Rectal smooth muscle tissue (tissue), 1 donor: ENCODE data around the gene SPIRE1.

Experiments
- H3K27ac ChIP-seq: one replicate; pipeline ENCODE4 v1.7.0; 2013; ENCODE audit warnings: low read depth, low read length, inconsistent platforms
- H3K27me3 ChIP-seq: one replicate; pipeline ENCODE4 v1.7.0; 2013; ENCODE audit warnings: low read length; ENCODE audit not compliant: control insufficient read depth, insufficient read depth
- H3K36me3 ChIP-seq: one replicate; pipeline ENCODE4 v1.7.0; 2013; ENCODE audit warnings: low read length; ENCODE audit not compliant: control insufficient read depth, insufficient read depth
- H3K4me1 ChIP-seq: one replicate; pipeline ENCODE4 v1.7.0; 2013; ENCODE audit warnings: low read length; ENCODE audit not compliant: control insufficient read depth, insufficient read depth
- H3K4me3 ChIP-seq: one replicate; pipeline ENCODE4 v1.7.0; 2013; ENCODE audit warnings: low read length
- H3K9ac ChIP-seq: one replicate; pipeline ENCODE4 v1.7.0; 2013; ENCODE audit warnings: low read length

Gene SPIRE1

DNA sequence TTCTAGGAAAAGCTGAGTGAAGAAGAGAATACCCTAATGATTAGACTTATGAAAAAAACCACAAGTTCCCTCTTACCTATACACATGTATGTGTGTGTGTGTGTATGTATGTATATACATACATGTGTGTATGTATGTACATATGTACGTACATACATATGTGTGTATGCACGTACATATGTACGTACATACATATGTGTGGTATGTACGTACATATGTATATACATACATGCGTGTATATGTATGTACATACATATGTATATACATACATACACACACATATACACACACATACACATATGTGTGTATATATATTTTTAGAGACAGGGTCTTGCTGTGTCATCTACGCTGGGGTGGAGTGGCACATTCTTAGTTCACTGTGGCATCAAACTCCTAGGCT lies 196.6 kb downstream of the SPIRE1 start:
- no peaks in the 10 kb centered on the region for H3K4me1 ChIP-seq
- no peaks in the 10 kb centered on the region for H3K36me3 ChIP-seq
- no peaks in the 10 kb centered on the region for H3K27me3 ChIP-seq
- H3K4me3 ChIP-seq: no peak overlapping the region
- H3K9ac ChIP-seq: no peak overlapping the region
- H3K27ac ChIP-seq: no peak overlapping the region

DNA sequence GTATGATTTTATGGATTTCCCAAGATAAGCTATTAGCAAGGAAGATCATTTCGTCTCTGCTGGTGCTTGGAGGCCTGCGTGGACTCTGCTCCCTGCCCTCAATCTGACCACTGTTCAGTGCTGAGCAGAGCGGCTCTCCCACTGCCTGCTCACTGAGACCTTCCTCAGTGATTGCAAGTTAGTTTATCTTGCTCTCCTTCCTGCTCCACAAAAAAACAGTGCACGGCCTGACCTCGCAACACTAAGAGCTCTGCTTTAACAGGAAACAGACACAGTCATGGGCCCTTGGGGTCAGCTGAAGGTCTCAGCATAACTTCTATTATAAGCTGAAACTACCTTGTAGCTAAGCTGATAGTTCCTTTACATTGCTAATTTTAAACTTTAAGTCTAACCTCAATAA lies 197.0 kb downstream of the SPIRE1 start:
- Histone ChIP-seq H3K9ac (no peak overlapping the region), H3K27me3 (no peaks in the 10 kb centered on the region), H3K4me1 (no peaks in the 10 kb centered on the region), H3K27ac (no peak overlapping the region), H3K36me3 (no peaks in the 10 kb centered on the region), H3K4me3 (no peak overlapping the region)

DNA sequence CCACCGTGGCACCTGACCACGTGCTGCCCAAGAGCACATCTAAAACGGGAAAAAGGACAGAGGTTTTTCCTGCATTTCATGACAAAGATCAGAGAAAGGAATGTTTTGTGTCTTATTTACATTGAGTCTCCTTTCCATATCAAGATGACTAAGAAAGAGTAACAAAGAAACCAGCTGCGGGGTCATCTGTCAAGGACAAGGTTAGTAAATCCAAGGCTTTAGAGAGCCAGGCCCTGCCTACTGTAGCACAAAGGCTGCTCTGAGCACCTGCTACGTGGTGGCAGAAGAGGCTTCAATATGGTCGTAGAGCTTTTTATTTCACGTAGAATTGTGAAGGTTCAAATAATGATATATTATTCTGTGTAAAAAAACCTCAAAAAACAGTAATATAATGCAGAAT lies 199.1 kb downstream of the SPIRE1 start:
- no peaks in the 10 kb centered on the region for H3K36me3 ChIP-seq
- no peak overlapping the region for H3K27ac ChIP-seq
- no peaks in the 10 kb centered on the region for H3K4me1 ChIP-seq
- no peaks in the 10 kb centered on the region for H3K27me3 ChIP-seq
- no peak overlapping the region for H3K9ac ChIP-seq
- no peak overlapping the region for H3K4me3 ChIP-seq

DNA sequence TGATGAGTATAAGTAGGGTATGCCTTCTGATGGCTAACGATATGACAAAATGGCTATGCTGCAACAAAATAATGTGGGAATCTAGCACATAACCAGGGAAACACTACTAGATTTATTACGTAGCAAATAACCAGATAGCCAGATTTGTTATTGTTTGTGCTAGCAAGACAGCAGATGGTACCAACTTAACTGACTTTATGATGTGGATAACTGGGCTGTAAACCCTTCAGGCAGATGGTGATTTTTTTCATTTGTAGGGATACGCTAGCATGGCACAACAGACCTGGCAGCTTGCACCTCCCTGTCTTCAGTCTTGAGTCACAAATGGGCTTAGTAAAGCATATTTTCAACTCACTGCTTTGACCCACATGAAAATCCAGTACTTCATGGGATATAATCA lies 201.5 kb downstream of the SPIRE1 start:
- no peaks in the 10 kb centered on the region for H3K4me1 ChIP-seq
- H3K36me3 ChIP-seq: no peaks in the 10 kb centered on the region
- no peak overlapping the region for H3K27ac ChIP-seq
- H3K9ac ChIP-seq: no peak overlapping the region
- H3K4me3 ChIP-seq: no peak overlapping the region
- no peaks in the 10 kb centered on the region for H3K27me3 ChIP-seq

DNA sequence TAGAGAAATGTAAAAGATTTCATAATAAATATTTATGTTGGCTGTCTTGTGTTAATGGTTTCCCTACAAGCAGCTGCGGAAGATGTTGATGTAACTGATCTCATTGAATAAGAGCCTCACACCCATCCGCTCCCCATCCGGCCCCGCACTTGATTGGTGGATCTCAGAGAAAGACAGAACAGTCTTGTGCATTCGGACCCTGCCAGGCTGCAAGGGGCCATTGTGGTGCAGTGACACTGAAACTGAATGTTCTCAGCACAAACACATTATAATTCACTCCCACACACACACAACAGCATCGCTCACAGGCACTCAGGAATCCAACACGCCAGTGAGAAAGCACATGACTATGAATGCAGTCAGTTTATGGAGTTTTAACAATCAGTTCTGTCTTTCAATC lies 202.4 kb downstream of the SPIRE1 start:
- Histone ChIP-seq H3K27ac (no peak overlapping the region), H3K27me3 (no peaks in the 10 kb centered on the region), H3K36me3 (no peaks in the 10 kb centered on the region), H3K4me1 (no peaks in the 10 kb centered on the region), H3K4me3 (no peak overlapping the region), H3K9ac (no peak overlapping the region)

DNA sequence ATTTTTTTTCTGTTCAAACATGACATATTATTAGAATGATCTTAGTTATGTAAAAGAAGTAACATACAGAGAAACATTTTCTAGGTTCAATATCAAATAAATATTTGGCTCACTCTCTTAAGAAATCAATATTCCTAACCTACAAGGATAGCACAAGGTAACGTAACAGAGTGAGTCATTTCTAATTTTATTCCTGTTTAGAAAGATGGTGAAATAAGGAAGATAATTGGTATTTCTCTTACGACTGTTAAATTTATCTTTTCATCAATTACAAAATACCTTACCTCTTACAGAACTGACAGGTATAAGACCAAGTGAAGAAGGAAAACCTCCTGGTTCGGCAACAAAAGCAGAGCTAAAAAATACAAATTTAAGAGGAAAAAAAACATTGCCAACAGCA lies 205.1 kb downstream of the SPIRE1 start:
- H3K36me3 ChIP-seq: peaks cover 5% of the 10 kb centered on the region
- no peaks in the 10 kb centered on the region for H3K4me1 ChIP-seq

DNA sequence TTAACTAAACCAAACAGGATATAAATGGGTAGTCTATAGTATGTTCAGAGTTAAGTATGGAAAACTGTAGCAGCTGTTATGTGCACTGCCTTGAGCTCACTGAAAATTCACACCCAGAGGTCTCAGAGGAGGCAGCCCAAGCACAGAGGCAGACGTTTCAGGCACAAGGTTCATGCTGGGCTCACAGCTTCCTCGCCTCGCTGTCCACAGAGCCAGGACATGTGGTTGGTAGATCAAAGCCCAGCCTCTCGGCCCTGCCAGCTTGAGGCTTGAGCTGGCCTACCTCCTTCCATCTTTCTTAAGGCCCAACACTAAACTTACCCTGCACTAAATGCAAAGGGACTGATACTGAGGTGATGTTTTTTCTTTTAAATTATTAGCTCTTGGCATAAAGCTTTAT lies 206.5 kb downstream of the SPIRE1 start:
- H3K9ac ChIP-seq: no peak overlapping the region
- no peak overlapping the region for H3K27ac ChIP-seq
- H3K4me1 ChIP-seq: no peaks in the 10 kb centered on the region
- peaks cover 5% of the 10 kb centered on the region for H3K36me3 ChIP-seq
- no peak overlapping the region for H3K4me3 ChIP-seq
- H3K27me3 ChIP-seq: no peaks in the 10 kb centered on the region

More for the DNA sequence above, 205.1 kb downstream of the SPIRE1 start:
- H3K9ac ChIP-seq: no peak overlapping the region
- no peaks in the 10 kb centered on the region for H3K27me3 ChIP-seq
- no peak overlapping the region for H3K27ac ChIP-seq
- H3K4me3 ChIP-seq: no peak overlapping the region

DNA sequence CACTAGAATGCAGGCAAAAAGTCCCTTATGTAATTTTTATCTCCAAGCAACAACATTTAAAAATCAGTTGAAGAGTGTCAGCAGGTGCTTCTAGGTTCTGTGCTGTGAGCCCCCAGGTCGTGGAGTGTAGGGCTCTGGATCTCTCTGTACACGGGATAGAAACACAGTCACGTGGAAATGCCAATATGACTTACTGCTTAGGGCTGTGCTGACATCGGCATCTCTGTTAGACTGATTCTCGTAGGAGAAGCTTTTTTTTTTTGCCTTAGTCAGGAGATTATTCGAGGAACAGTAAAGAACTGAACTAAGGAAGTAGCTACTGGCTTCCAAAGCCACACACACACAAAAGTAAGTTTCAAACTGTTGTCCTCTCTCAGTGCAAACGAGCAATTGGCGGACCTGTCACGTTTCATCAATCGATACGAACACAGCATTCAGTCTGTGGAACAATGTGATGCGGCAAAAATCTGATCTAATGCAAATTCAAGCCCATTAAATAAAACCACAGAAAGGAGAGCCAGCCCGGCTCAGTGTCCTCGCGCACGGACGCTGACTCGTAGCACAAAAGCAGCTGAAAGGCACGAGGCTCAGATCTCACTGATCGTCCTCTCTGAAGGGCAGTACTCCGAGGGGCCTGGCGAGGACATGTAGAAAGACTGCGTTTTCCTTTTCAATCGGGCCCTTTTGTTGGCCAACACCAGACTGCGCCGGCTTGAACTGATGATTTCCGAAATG lies 208.7 kb downstream of the SPIRE1 start:
- H3K27me3 ChIP-seq: no peaks in the 10 kb centered on the region
- no peaks in the 10 kb centered on the region for H3K4me1 ChIP-seq
- no peak overlapping the region for H3K27ac ChIP-seq
- no peak overlapping the region for H3K9ac ChIP-seq
- no peak overlapping the region for H3K4me3 ChIP-seq
- peaks cover 5% of the 10 kb centered on the region for H3K36me3 ChIP-seq

DNA sequence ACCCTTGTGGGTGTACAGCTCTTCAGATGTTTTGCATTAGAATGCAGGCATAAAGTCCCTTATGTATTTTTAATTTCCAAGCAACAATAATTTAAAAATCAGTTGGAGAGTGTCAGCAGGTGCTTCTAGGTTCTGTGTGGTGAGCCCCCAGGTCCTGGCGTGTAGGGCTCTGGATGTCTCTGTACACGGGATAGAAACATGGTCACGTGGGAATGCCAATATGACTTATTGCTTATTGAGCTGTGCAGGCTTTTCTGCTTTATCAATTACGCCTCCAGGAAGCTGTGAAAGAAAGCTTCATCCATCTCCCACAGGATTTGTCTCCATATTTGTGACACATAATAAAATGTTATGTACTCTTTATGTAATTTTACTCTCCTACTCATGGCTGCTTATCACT lies 212.4 kb downstream of the SPIRE1 start:
- Histone ChIP-seq H3K27me3 (no peaks in the 10 kb centered on the region), H3K36me3 (peaks cover 7% of the 10 kb centered on the region), H3K4me1 (no peaks in the 10 kb centered on the region), H3K27ac (no peak overlapping the region), H3K4me3 (no peak overlapping the region), H3K9ac (no peak overlapping the region)

DNA sequence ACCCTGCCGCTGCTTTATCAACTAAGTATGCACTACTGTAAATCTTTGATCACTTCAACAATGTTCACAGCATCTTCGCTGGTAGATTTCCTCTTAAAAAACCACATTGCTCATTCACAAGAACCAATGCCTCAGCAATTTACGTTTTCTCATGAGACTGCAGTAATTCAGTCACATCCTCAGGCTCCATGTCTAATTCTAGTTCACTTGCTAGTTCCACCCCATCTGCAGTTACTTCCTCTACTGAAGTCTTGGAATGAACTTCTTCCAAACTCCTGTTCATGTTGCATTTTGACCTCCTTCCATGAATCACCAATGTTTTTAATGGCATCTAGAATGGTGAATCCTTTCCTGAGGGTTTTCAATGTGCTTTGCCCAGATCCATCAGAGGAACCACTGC lies 214.4 kb downstream of the SPIRE1 start:
- no peaks in the 10 kb centered on the region for H3K27me3 ChIP-seq
- no peak overlapping the region for H3K4me3 ChIP-seq
- H3K4me1 ChIP-seq: no peaks in the 10 kb centered on the region
- no peak overlapping the region for H3K9ac ChIP-seq
- peaks cover 3% of the 10 kb centered on the region for H3K36me3 ChIP-seq
- no peak overlapping the region for H3K27ac ChIP-seq

DNA sequence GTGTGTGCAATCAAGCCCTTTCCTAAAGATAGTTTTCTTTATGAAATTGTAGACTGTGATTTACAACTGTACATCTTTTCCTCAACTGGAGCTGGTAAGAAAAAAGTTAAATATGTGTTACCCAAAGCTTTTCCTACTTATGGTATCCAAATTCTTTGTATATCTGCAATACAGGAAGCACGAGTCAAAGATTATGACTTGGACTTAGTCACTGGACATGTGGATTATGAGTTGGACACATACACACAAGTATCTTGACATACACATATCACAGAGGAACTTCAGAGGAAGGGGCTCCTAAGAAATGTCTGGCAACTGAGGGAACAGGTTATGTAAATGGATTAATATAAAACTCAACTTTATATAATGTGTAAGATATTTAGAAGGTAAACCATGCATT lies 215.0 kb downstream of the SPIRE1 start:
- H3K9ac ChIP-seq: no peak overlapping the region
- H3K4me3 ChIP-seq: no peak overlapping the region
- no peaks in the 10 kb centered on the region for H3K4me1 ChIP-seq
- peaks cover 3% of the 10 kb centered on the region for H3K36me3 ChIP-seq
- H3K27ac ChIP-seq: no peak overlapping the region
- no peaks in the 10 kb centered on the region for H3K27me3 ChIP-seq

DNA sequence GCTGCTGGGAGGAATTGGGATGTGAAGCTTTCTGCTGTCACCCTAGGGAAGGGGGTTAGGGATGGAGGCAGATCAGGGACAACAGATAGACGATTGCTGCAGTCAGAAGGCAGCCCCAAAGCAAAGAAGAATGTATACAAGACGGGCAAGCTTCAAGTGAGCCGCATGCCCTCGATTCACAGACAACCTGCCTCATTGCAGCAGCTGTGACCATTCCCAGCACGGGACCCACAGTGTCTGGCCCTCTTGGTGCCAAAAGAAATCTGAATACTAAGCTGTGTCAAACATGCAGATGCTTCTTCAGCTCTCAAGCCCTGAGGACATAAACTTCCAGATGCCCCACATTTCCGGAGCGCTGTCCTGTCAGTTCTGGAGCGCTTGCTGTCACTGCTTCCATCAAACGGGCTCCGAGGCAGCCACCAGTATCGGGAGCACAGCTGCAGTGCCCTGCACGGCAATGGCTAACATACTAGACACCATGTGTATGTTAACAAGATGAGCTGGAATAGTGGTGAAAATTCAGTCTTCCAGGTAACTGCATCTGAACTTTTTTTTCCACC lies 216.4 kb downstream of the SPIRE1 start:
- Histone ChIP-seq H3K9ac (no peak overlapping the region), H3K4me1 (no peaks in the 10 kb centered on the region), H3K27me3 (no peaks in the 10 kb centered on the region), H3K4me3 (no peak overlapping the region), H3K36me3 (peaks cover 3% of the 10 kb centered on the region), H3K27ac (no peak overlapping the region)

DNA sequence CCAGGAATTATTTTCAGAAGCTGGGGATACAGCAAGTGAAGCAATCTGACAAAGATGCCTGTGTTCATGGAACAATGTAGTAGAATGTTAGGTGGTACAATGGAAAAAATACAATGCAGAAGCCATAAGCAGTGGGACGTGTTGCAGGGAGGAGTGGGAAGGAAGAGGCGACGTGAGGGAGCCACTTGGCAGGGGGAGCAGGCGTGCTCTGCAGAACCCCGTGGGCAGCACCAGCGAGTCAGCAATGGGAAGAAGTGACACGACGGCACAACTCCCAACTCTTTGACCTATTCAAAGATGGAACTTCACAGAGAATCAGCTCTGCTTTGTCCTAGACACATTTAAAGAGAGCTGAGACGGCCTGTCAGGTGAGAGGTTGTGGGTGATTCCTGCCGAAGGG lies 219.7 kb downstream of the SPIRE1 start:
- no peaks in the 10 kb centered on the region for H3K27me3 ChIP-seq
- no peaks in the 10 kb centered on the region for H3K4me1 ChIP-seq
- no peak overlapping the region for H3K4me3 ChIP-seq
- H3K27ac ChIP-seq: no peak overlapping the region
- H3K9ac ChIP-seq: no peak overlapping the region
- peaks cover 3% of the 10 kb centered on the region for H3K36me3 ChIP-seq
